ENCODE measurements around the gene FAAP20.

FAAP20 gene

DNA sequence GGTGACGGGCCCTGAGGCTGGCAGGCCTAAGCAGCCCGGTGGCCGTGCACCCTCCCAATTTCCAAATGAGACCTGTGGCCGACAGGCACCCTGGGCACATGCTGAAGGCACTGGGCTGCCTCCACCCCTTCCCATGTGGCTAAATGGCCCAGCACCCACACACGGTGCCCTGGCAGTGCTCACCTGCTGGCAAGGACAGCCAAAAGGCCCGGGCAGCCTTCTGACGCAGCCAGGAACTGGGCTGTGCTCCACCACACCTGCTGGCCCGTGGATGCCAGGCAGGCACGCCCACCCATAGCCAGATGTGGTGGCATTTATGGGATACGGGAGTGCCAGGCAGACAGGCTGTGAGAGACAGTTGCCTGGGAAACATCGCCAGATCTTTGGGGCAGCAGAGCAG, 4.0 kb upstream of the FAAP20 start:
- TF ChIP-seq CTCF (conservative IDR thresholded peaks at IDR 0.05; ENCODE audit: control insufficient read depth, insufficient read depth, low read depth, low read length): no peak
- DNase-seq (ENCODE audit: low read depth): no peak
- H3K4me3 ChIP-seq (ENCODE audit: control insufficient read depth, low read depth, low read length): no peak overlapping the region

- DNase-seq (ENCODE audit: low read depth): no peak
- no peak overlapping the region for H3K4me3 ChIP-seq (ENCODE audit: control insufficient read depth, low read depth, low read length)
- TF ChIP-seq CTCF (conservative IDR thresholded peaks at IDR 0.05; ENCODE audit: control insufficient read depth, insufficient read depth, low read depth, low read length): no peak
These were observed 3.2 kb upstream of the FAAP20 start for GRCh38 chr1:2197707-2198165.

GRCh38 chr1:2196901-2197638, 2.5 kb upstream of the FAAP20 start:
- DNase-seq (ENCODE audit: low read depth): no peak
- no peak overlapping the region for H3K4me3 ChIP-seq (ENCODE audit: control insufficient read depth, low read depth, low read length)
- TF ChIP-seq CTCF (conservative IDR thresholded peaks at IDR 0.05; ENCODE audit: control insufficient read depth, insufficient read depth, low read depth, low read length): no peak

GRCh38 chr1:2195785-2196184, 1.2 kb upstream of the FAAP20 start:
- DNase-seq (ENCODE audit: low read depth): no peak
- no peak for TF ChIP-seq CTCF (conservative IDR thresholded peaks at IDR 0.05; ENCODE audit: control insufficient read depth, insufficient read depth, low read depth, low read length)
- H3K4me3 ChIP-seq (ENCODE audit: control insufficient read depth, low read depth, low read length): no peak overlapping the region

GRCh38 chr1:2194898-2195673, 514 bp upstream of the FAAP20 start:
- DNase-seq (ENCODE audit: low read depth): peak; percentile 76
- H3K4me3 ChIP-seq (ENCODE audit: control insufficient read depth, low read depth, low read length): peak overlapping the region; percentile 55
- peak; percentile 81 for TF ChIP-seq CTCF (conservative IDR thresholded peaks at IDR 0.05; ENCODE audit: control insufficient read depth, insufficient read depth, low read depth, low read length)

DNA sequence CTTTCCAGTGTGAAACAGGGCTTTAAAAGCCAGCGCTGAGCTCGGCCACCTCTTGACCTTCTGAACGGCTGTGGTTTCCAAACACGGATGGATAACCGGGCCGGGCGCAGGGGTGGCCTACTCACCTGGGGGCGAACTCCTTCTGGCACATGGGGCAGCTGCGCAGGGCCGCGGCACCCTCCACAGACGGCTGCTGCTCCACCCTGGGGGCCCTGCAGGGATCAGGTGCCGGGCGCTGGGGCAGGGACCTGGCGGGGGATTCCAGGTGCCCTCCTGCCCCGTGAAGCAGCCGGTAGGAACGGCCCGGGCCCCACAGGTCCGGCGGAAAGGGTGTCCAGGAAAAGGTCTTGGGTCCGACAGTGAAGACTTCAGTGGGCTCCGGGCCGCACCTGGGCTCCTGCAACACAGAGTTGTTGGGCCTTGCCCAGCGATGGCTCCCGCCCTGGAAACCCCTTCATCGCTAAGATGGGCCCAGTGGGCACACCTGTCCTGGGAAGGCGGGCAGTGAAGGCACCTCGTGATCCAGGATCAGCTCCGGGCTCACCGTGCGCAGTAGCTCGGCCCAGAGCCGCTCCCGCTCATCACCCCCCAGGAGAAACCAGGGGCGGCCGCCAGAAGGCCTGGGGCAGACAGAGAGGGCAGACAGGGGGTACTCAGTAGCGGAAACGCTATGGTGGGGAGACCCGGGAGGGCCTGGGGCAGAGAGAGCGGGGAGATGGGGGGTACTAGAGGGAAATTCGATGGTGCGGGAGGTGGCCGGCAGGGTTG, 874 bp downstream of the FAAP20 start:
- DNase-seq (ENCODE audit: low read depth): no peak
- no peak for TF ChIP-seq CTCF (conservative IDR thresholded peaks at IDR 0.05; ENCODE audit: control insufficient read depth, insufficient read depth, low read depth, low read length)
- H3K4me3 ChIP-seq (ENCODE audit: control insufficient read depth, low read depth, low read length): peak overlapping the region; percentile 44
